GM23338 (cell line): ENCODE results near the gene PPP1R12A.

Experiments
- CREB1 ChIP-seq: fragments of 250-450 bp; sonication (Bioruptor Pico); IDR thresholded peaks from 2 replicates; pipeline ENCODE4 v1.5.0; 2020; ENCODE audit warnings: low read depth, mild to moderate bottlenecking, moderate library complexity
- EZH2 ChIP-seq: fragments of 200-600 bp; sonication (generic); IDR thresholded peaks from one replicate; pipeline ENCODE4 v1.8.0; 2017; ENCODE audit warnings: antibody characterized with exemption, mild to moderate bottlenecking, low read depth; ENCODE audit not compliant: unreplicated experiment
- EZH2phosphoT487 ChIP-seq: fragments of 200-600 bp; sonication (generic); IDR thresholded peaks from one replicate; pipeline ENCODE4 v1.8.1; 2018; ENCODE audit warnings: antibody characterized with exemption; ENCODE audit not compliant: unreplicated experiment
- JUNB ChIP-seq: IDR thresholded peaks from one replicate; pipeline ENCODE4 v1.6.1; 2016; ENCODE audit warnings: antibody characterized with exemption; ENCODE audit not compliant: unreplicated experiment
- POLR2AphosphoS5 ChIP-seq: IDR thresholded peaks from 2 replicates; pipeline ENCODE4 v1.6.1; 2016; ENCODE audit warnings: antibody characterized with exemption, low read depth
- ZNF114 ChIP-seq: fragments of 250-450 bp; sonication (Bioruptor Pico); IDR thresholded peaks from 2 replicates; pipeline ENCODE4 v1.5.0; 2020; ENCODE audit warnings: mild to moderate bottlenecking, moderate library complexity
- ZNF331 ChIP-seq: fragments of 250-450 bp; sonication (Bioruptor Pico); IDR thresholded peaks from 2 replicates; pipeline ENCODE4 v1.5.0; 2020; ENCODE audit warnings: low read depth, mild to moderate bottlenecking, moderate library complexity
- TF ChIP-seq, protein P1 (sequence below), 2 experiments: fragments of 200-600 bp in 1 of 2; sonication (generic) in 1 of 2; conservative IDR thresholded peaks; 2 replicates each; pipeline versions ENCODE4 v1.5.1 to v1.6.1; 2016 to 2017; ENCODE audit warnings: antibody characterized with exemption in 2 of 2, low read depth in 2 of 2, mild to moderate bottlenecking in 2 of 2, moderate library complexity in 1 of 2
- TF ChIP-seq, protein P2 (sequence below): IDR thresholded peaks from one replicate; pipeline ENCODE4 v1.6.1; 2018; ENCODE audit warnings: antibody characterized with exemption; ENCODE audit not compliant: unreplicated experiment

DNA sequence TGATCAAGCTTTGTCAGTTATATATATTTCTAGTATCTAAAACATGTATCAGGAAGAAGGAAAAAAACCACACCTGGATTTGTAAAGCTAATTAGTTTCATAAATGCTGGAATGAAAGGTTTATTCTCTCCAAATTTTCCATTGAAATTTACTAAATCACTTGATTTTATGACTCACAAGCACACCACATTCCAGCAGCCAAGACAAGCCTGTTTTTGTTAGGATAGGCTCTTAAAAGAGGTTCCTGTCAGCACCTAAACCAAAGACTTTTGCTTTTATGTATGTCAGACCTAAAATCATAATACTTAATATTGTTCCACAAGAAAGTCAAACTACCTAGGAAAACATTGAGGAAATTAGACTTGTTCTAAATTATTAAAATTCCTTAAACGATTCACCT is 158.8 kb downstream of the PPP1R12A start:
- TF ChIP-seq EZH2 (no peak), POLR2AphosphoS5 (no peak), ZNF114 (no peak), CREB1 (no peak), EZH2phosphoT487 (no peak), ZNF331 (no peak), JUNB (no peak)
- TF ChIP-seq, protein P1, sequence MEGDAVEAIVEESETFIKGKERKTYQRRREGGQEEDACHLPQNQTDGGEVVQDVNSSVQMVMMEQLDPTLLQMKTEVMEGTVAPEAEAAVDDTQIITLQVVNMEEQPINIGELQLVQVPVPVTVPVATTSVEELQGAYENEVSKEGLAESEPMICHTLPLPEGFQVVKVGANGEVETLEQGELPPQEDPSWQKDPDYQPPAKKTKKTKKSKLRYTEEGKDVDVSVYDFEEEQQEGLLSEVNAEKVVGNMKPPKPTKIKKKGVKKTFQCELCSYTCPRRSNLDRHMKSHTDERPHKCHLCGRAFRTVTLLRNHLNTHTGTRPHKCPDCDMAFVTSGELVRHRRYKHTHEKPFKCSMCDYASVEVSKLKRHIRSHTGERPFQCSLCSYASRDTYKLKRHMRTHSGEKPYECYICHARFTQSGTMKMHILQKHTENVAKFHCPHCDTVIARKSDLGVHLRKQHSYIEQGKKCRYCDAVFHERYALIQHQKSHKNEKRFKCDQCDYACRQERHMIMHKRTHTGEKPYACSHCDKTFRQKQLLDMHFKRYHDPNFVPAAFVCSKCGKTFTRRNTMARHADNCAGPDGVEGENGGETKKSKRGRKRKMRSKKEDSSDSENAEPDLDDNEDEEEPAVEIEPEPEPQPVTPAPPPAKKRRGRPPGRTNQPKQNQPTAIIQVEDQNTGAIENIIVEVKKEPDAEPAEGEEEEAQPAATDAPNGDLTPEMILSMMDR (conservative IDR thresholded peaks at IDR 0.05; ENCODE audit: low read depth in 2 of 2): no peak
- TF ChIP-seq, protein P2, sequence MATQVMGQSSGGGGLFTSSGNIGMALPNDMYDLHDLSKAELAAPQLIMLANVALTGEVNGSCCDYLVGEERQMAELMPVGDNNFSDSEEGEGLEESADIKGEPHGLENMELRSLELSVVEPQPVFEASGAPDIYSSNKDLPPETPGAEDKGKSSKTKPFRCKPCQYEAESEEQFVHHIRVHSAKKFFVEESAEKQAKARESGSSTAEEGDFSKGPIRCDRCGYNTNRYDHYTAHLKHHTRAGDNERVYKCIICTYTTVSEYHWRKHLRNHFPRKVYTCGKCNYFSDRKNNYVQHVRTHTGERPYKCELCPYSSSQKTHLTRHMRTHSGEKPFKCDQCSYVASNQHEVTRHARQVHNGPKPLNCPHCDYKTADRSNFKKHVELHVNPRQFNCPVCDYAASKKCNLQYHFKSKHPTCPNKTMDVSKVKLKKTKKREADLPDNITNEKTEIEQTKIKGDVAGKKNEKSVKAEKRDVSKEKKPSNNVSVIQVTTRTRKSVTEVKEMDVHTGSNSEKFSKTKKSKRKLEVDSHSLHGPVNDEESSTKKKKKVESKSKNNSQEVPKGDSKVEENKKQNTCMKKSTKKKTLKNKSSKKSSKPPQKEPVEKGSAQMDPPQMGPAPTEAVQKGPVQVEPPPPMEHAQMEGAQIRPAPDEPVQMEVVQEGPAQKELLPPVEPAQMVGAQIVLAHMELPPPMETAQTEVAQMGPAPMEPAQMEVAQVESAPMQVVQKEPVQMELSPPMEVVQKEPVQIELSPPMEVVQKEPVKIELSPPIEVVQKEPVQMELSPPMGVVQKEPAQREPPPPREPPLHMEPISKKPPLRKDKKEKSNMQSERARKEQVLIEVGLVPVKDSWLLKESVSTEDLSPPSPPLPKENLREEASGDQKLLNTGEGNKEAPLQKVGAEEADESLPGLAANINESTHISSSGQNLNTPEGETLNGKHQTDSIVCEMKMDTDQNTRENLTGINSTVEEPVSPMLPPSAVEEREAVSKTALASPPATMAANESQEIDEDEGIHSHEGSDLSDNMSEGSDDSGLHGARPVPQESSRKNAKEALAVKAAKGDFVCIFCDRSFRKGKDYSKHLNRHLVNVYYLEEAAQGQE: no peak
